Measurements from ENCODE around the gene IPO8. TPM values are rescaled to one million over a fixed set of nuclear protein-coding genes. Genes with fewer than 3 reads are reported as not detected.

The IPO8 gene
- total RNA-seq, 4 donors from 2014 or later, result 34.7 to 73.9 (median 44.7) TPM

DNA sequence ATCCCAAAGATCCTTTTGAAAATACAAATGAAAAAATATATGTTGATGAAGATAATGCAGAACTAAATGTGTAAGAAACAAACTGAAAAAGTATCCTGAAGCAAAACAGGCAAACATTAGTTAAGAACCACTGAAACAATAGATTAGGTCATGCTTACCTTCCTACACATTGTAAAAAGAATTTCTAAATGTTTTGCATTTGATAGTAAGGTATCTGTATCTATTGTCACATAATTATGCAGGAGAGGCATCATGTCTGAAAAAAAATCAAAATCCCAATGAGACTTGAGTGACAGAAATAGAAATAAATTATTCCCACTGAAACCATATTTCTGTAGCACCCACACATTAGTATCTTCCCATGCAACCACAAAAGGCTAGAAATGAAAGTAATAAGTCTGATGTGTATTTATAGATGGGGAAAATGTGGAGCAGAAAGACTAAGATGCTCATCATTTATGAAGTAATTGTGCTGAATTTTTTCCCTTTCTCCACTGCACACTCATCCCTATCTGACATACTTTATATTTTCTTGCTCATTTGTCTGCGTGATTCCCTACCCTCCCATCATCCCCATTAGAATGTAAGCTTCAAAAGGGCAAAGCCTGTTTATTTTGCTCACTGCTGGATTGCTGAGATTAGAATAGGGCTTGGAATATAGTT, 43.5 kb downstream of the IPO8 start:
- WGBS, 2 donors (ENCODE audit: low coverage in 1 of 2), result 87 to 91% methylated on average over 1 of the region's 1 CpG
- no peak for ATAC-seq
- Histone ChIP-seq H3K4me3 (no peak overlapping the region), H3K27ac (no peak overlapping the region), H3K4me1 (no peaks in the 10 kb centered on the region), H3K36me3 (peaks cover 0 to 57% of the 10 kb centered on the region in 2 donors), H3K9me3 (no peaks in the 10 kb centered on the region), H3K27me3 (no peaks in the 10 kb centered on the region)
- TF ChIP-seq POLR2AphosphoS5 (IDR thresholded peaks at IDR 0.05) (no peak), EP300 (IDR thresholded peaks at IDR 0.05) (no peak), POLR2A (IDR thresholded peaks at IDR 0.05) (no peak)
- TF ChIP-seq, protein P1, sequence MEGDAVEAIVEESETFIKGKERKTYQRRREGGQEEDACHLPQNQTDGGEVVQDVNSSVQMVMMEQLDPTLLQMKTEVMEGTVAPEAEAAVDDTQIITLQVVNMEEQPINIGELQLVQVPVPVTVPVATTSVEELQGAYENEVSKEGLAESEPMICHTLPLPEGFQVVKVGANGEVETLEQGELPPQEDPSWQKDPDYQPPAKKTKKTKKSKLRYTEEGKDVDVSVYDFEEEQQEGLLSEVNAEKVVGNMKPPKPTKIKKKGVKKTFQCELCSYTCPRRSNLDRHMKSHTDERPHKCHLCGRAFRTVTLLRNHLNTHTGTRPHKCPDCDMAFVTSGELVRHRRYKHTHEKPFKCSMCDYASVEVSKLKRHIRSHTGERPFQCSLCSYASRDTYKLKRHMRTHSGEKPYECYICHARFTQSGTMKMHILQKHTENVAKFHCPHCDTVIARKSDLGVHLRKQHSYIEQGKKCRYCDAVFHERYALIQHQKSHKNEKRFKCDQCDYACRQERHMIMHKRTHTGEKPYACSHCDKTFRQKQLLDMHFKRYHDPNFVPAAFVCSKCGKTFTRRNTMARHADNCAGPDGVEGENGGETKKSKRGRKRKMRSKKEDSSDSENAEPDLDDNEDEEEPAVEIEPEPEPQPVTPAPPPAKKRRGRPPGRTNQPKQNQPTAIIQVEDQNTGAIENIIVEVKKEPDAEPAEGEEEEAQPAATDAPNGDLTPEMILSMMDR (IDR thresholded peaks at IDR 0.05), result no peak

DNA sequence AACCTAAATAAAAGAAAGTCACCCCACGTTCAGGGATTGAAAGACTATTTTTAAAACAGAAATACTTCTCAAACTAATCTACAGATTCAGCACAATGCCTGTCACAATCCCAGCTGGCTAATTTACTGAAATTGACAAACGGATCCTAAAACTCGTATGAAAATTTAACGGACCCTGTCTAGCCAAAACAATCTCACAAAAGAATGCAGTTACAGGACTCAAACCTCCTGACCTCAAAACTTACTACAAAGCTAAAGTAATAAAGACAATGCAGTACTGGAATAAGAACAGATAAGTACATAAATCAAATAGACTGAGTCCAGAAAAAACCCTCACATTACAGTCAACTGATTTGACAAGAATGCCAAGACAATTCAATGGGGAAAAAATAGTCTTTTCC, 48.8 kb downstream of the IPO8 start:
- Histone ChIP-seq H3K4me1 (no peaks in the 10 kb centered on the region), H3K36me3 (peaks cover 0 to 47% of the 10 kb centered on the region in 2 donors), H3K27me3 (no peaks in the 10 kb centered on the region), H3K27ac (no peak overlapping the region), H3K9me3 (no peaks in the 10 kb centered on the region), H3K4me3 (no peak overlapping the region)
- no peak for TF ChIP-seq POLR2AphosphoS5 (IDR thresholded peaks at IDR 0.05)
- ATAC-seq, result no peak
- 53 to 58% methylated on average over 4 of the region's 4 CpGs for WGBS, 2 donors (ENCODE audit: low coverage in 1 of 2)

DNA sequence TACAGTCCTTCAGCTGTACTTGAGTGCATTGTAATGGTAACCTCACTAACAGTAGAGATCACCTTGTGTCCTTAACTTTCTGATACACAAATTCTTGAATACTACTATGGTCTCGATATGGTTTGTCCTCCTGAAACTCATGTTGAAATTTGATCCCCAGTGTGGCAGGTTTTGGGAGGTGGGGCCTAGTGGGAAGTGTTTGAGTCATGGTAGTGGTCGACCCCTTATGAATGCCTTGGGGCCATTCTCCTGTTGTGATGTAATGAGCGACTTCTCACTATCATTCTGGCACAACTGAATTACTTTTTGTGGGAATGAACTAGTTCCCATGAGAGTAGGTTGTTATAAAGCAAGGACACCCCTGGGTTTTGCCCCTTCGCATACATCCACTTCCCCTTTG, 52.3 kb downstream of the IPO8 start:
- H3K4me1 ChIP-seq, result peaks cover 0 to 9% (median 0%) of the 10 kb centered on the region in 3 donors
- no peak overlapping the region for H3K27ac ChIP-seq
- no peaks in the 10 kb centered on the region for H3K9me3 ChIP-seq
- ATAC-seq, result no peak
- WGBS, 2 donors (ENCODE audit: low coverage in 1 of 2), result 98 to 100% methylated on average over 3 to 4 of the region's 4 CpGs
- H3K27me3 ChIP-seq, result no peaks in the 10 kb centered on the region
- TF ChIP-seq, protein P1 (IDR thresholded peaks at IDR 0.05), result no peak
- TF ChIP-seq POLR2AphosphoS5 (IDR thresholded peaks at IDR 0.05) (no peak), EP300 (IDR thresholded peaks at IDR 0.05) (no peak), POLR2A (IDR thresholded peaks at IDR 0.05) (no peak)
- peaks cover 0 to 36% of the 10 kb centered on the region in 2 donors for H3K36me3 ChIP-seq
- no peak overlapping the region for H3K4me3 ChIP-seq

DNA sequence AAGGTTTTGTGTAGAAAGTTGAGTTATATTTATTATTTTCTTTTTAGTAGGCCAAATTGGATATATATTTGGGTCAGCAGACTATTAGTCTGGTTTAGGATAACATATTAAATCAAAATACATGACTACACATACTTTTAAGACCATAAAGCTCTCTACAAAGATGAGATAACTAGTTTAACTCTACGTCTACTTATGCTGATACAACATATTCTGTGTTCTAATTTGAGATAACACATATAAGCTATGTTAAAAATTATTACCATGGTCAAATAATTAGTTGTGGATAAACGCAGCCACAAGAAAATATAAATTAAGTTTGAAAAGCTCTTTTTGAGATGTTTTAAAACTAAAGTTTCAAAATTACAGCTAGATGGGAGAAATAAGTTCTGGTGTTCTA, 55.3 kb downstream of the IPO8 start:
- no peak for ATAC-seq

DNA sequence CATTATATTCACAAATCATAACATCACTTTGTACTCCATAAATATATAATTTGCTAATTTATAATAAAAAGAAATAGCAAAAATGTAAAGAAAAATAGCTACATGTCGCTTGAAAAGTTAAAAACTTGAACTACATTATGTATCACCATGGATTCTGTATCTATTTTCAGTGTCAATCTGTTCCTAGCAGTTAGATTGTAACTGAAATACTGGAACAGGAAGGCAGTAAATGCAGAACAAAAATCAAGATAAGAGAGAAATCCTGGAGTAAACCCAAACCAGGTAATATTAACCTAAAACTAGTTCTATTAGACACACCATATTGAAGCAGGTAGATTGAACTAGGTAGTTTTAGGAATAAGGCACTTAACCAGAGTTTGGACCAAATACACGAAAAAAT, 60.3 kb downstream of the IPO8 start:
- TF ChIP-seq POLR2AphosphoS5 (IDR thresholded peaks at IDR 0.05), result no peak
- TF ChIP-seq, protein P1 (IDR thresholded peaks at IDR 0.05), result no peak
- TF ChIP-seq POLR2A (IDR thresholded peaks at IDR 0.05), result no peak
- TF ChIP-seq EP300 (IDR thresholded peaks at IDR 0.05), result no peak
- Histone ChIP-seq H3K4me1 (peaks cover 0 to 13% (median 0%) of the 10 kb centered on the region in 3 donors), H3K27ac (no peak overlapping the region), H3K9me3 (no peaks in the 10 kb centered on the region), H3K4me3 (no peak overlapping the region), H3K27me3 (no peaks in the 10 kb centered on the region), H3K36me3 (peaks cover 6 to 86% of the 10 kb centered on the region in 2 donors)
- 91 to 100% methylated on average over 2 of the region's 2 CpGs for whole genome bisulfite sequencing, 2 donors (ENCODE audit: low coverage in 1 of 2)
- ATAC-seq, result no peak

More for the DNA sequence above, 55.3 kb downstream of the IPO8 start:
- 87 to 94% methylated on average over 2 of the region's 2 CpGs for WGBS, 2 donors (ENCODE audit: low coverage in 1 of 2)
- H3K4me1 ChIP-seq, result peaks cover 0 to 9% (median 0%) of the 10 kb centered on the region in 3 donors
- TF ChIP-seq POLR2AphosphoS5 (IDR thresholded peaks at IDR 0.05) (no peak), EP300 (IDR thresholded peaks at IDR 0.05) (no peak), POLR2A (IDR thresholded peaks at IDR 0.05) (no peak)
- TF ChIP-seq, protein P1 (IDR thresholded peaks at IDR 0.05), result no peak
- no peak overlapping the region for H3K4me3 ChIP-seq
- no peaks in the 10 kb centered on the region for H3K9me3 ChIP-seq
- no peak overlapping the region for H3K27ac ChIP-seq
- peaks cover 3 to 63% of the 10 kb centered on the region in 2 donors for H3K36me3 ChIP-seq
- no peaks in the 10 kb centered on the region for H3K27me3 ChIP-seq
